ENCODE measurements around the gene GNG12.

DNA sequence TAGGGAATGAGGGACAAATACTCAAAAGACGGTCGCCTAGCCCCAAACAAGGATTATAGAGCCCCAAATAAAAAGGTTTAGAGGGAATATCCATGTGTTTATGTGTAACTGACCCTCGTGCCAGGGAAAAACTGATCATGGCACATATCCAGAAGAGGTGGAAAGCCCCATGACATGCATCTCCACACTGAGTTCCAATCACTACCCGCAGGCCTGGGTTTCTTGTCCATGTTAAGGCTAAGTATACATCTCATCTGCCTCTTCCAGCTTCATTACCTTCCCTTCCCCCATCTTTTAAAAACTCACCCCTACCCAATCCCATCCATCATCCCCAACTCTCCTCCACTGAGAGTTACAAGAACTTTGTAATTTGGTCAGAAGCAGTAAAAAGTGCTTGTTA, 133.0 kb downstream of the GNG12 start:
- TF ChIP-seq, protein P1, sequence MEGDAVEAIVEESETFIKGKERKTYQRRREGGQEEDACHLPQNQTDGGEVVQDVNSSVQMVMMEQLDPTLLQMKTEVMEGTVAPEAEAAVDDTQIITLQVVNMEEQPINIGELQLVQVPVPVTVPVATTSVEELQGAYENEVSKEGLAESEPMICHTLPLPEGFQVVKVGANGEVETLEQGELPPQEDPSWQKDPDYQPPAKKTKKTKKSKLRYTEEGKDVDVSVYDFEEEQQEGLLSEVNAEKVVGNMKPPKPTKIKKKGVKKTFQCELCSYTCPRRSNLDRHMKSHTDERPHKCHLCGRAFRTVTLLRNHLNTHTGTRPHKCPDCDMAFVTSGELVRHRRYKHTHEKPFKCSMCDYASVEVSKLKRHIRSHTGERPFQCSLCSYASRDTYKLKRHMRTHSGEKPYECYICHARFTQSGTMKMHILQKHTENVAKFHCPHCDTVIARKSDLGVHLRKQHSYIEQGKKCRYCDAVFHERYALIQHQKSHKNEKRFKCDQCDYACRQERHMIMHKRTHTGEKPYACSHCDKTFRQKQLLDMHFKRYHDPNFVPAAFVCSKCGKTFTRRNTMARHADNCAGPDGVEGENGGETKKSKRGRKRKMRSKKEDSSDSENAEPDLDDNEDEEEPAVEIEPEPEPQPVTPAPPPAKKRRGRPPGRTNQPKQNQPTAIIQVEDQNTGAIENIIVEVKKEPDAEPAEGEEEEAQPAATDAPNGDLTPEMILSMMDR (IDR thresholded peaks at IDR 0.05; ENCODE audit: extremely low read depth in 1 of 2, insufficient read depth in 1 of 2, low read depth in 1 of 2, low read length in 2 of 2), result no peak
- TF ChIP-seq POLR2AphosphoS5 (IDR thresholded peaks at IDR 0.05; ENCODE audit: insufficient read depth, low read depth, low read length), result no peak
